22Rv1 (cell line): ENCODE data around the gene CYP2F1.

Experiments
- CTCF ChIP-seq: fragments of 450-650 bp; IDR thresholded peaks from 2 replicates; pipeline ENCODE4 v1.5.1; 2017; ENCODE audit warnings: mild to moderate bottlenecking
- ZFX ChIP-seq: fragments of 450-650 bp; IDR thresholded peaks from 2 replicates; pipeline ENCODE4 v1.6.1; 2017; ENCODE audit warnings: antibody characterized with exemption, borderline replicate concordance

GRCh38 chr19:41154060-41154459 lies 39.8 kb downstream of the CYP2F1 start:
- TF ChIP-seq CTCF (no peak), ZFX (no peak)
